Transverse colon (tissue), 4 donors: Measurements from ENCODE around the gene RTN4RL1. TPM values are rescaled to one million over a fixed set of nuclear protein-coding genes. Genes with fewer than 3 reads are reported as not detected.

Experiments used
- DNase-seq: peaks from one replicate; pipeline ENCODE4 v3.0.0-alpha.2; 2019
- H3K27ac ChIP-seq, 4 donors: fragments of 200-600 bp; sonication (generic); 2 replicates each; pipeline ENCODE4 v1.5.1; 2016 to 2018; ENCODE audit warnings: inconsistent platforms in 4 of 4
- H3K27me3 ChIP-seq: fragments of 200-600 bp; sonication (generic); 2 replicates; pipeline ENCODE4 v1.5.1; 2017; ENCODE audit warnings: inconsistent platforms
- H3K36me3 ChIP-seq, 4 donors: fragments of 200-600 bp; sonication (generic); 2 replicates each; pipeline ENCODE4 v1.5.1; 2017 to 2019; ENCODE audit warnings: inconsistent platforms in 4 of 4
- H3K4me1 ChIP-seq, 4 donors: fragments of 200-600 bp; sonication (generic); 2 replicates each; pipeline ENCODE4 v1.5.1; 2017 to 2020; ENCODE audit warnings: inconsistent platforms in 4 of 4
- H3K4me3 ChIP-seq, 4 donors: fragments of 200-600 bp; sonication (generic); 1 replicate in 1 of 4; 2 replicates in 3 of 4; pipeline versions ENCODE4 v1.5.1 to v1.6.1; 2017 to 2019; ENCODE audit warnings: inconsistent platforms in 4 of 4
- H3K9me3 ChIP-seq, 2 donors: fragments of 200-600 bp; sonication (generic); 2 replicates each; pipeline ENCODE4 v1.5.1; 2017 to 2019; ENCODE audit warnings: inconsistent platforms in 2 of 2
- CTCF ChIP-seq, 5 experiments: fragments of 200-600 bp in 3 of 5; fragments of 450-650 bp in 2 of 5; sonication (generic) in 3 of 5; IDR thresholded peaks; 1 replicate in 2 of 5; 2 replicates in 3 of 5; pipeline ENCODE4 v1.5.1; 2016 to 2017; ENCODE audit warnings: antibody characterized with exemption in 5 of 5, inconsistent platforms in 3 of 5, mild to moderate bottlenecking in 2 of 5, moderate library complexity in 1 of 5
- EP300 ChIP-seq: sonication (generic); formaldehyde crosslinking; IDR thresholded peaks from one replicate; pipeline ENCODE4 v1.6.1; 2017; ENCODE audit warnings: antibody characterized with exemption, low read depth
- POLR2A ChIP-seq: fragments of 450-650 bp; IDR thresholded peaks from one replicate; pipeline ENCODE4 v1.6.1; 2016; ENCODE audit warnings: antibody characterized with exemption, mild to moderate bottlenecking, moderate library complexity
- POLR2AphosphoS5 ChIP-seq, 3 donors: sonication (generic); formaldehyde crosslinking; IDR thresholded peaks; one replicate each; pipeline ENCODE4 v1.6.1; 2016; ENCODE audit warnings: antibody characterized with exemption in 3 of 3
- WGBS, 2 donors: methylation state at CpG; one replicate each; pipeline ENCODE4 v1.1.5; 2018; ENCODE audit warnings: low coverage in 1 of 2; 5-methylcytosine and 5-hydroxymethylcytosine counted together
- in situ Hi-C, 4 donors: fragments of 200-750 bp; cut with MboI; loops; one replicate each; pipeline versions ENCODE4 v1.15.0 to v1.15.1; 2017; ENCODE audit warnings: low sequenced_read_pairs in 3 of 4, low pct_ligation_motif_present in 1 of 4, low pct_unique_long_range_greater_than_20kb in 1 of 4
- intact Hi-C: fragments of 100-400 bp; cut with DNase I; formaldehyde crosslinking; loops from one replicate; pipeline ENCODE4 v1.15.1; 2023; ENCODE audit warnings: low total_unique reads
- total RNA-seq, 4 donors: library from RNA; depleted of rRNA; stranded (reverse); fragments of >200 nt; gene quantifications; one replicate each; pipeline ENCODE4 v1.1.0, GENCODE V29; 2016

RTN4RL1 gene
- total RNA-seq, 4 donors from 2014 or later = 0.27 to 0.60 (median 0.48) TPM; not detected in 1

- no peak overlapping the region for H3K4me3 ChIP-seq
- no peaks in the 10 kb centered on the region for H3K36me3 ChIP-seq
- in situ Hi-C loops = loop anchor here in 1 of 4 donors (25.0 kb wide), 1 partner anchor 92 kb away; no protein-coding TSS in a partner anchor
- no peak for TF ChIP-seq POLR2A
- TF ChIP-seq POLR2AphosphoS5 (IDR thresholded peaks at IDR 0.05) = no peak
- no peak for TF ChIP-seq CTCF (IDR thresholded peaks at IDR 0.05)
- TF ChIP-seq EP300 = no peak
- peaks cover 12 to 54% (median 28%) of the 10 kb centered on the region in 4 donors for H3K4me1 ChIP-seq
- no peaks in the 10 kb centered on the region for H3K27me3 ChIP-seq
- peak overlapping the region; percentile 70 to 92 (median 78) for H3K27ac ChIP-seq
- no peaks in the 10 kb centered on the region for H3K9me3 ChIP-seq
- DNase-seq = no peak
- 45 to 59% methylated on average over 4 to 12 of the region's 13 CpGs for WGBS, 2 donors
- intact Hi-C loops = no loop called here
Observed at GRCh38 chr17:2070241-2071023, 45.3 kb upstream of the RTN4RL1 start.

GRCh38 chr17:2068519-2069051 is 43.5 kb upstream of the RTN4RL1 start:
- intact Hi-C loops = no loop called here
- Histone ChIP-seq H3K27me3 (no peaks in the 10 kb centered on the region), H3K4me1 (peaks cover 23 to 69% (median 43%) of the 10 kb centered on the region in 4 donors), H3K9me3 (no peaks in the 10 kb centered on the region), H3K4me3 (no peak overlapping the region), H3K27ac (peak overlapping the region; percentile 77 to 92 (median 90)), H3K36me3 (peaks cover 0 to 10% (median 0%) of the 10 kb centered on the region in 4 donors)
- TF ChIP-seq EP300 = no peak
- 65% methylated on average over 15 of the region's 15 CpGs; no CpG with 5 or more reads in 1 of the 2 donors for WGBS, 2 donors
- in situ Hi-C loops = loop anchor here (5.0 to 25.0 kb wide), 3 partner anchors 94 to 176 kb away; no protein-coding TSS in a partner anchor
- no peak for DNase-seq

- H3K27me3 ChIP-seq = no peaks in the 10 kb centered on the region
- 68% methylated on average over 6 of the region's 6 CpGs; no CpG with 5 or more reads in 1 of the 2 donors for WGBS, 2 donors
- peaks cover 0 to 10% (median 0%) of the 10 kb centered on the region in 4 donors for H3K36me3 ChIP-seq
- intact Hi-C loops (no loop called here), in situ Hi-C loops (loop anchor here (5.0 to 25.0 kb wide), 3 partner anchors 94 to 177 kb away; no protein-coding TSS in a partner anchor)
- peak overlapping the region; percentile 77 to 92 (median 90) for H3K27ac ChIP-seq
- no peak for DNase-seq
- no peak overlapping the region for H3K4me3 ChIP-seq
- no peak for TF ChIP-seq CTCF (IDR thresholded peaks at IDR 0.05)
- no peak for TF ChIP-seq POLR2AphosphoS5 (IDR thresholded peaks at IDR 0.05)
- peaks cover 24 to 75% (median 45%) of the 10 kb centered on the region in 4 donors for H3K4me1 ChIP-seq
- no peaks in the 10 kb centered on the region for H3K9me3 ChIP-seq
Observed at GRCh38 chr17:2068031-2068518, 42.9 kb upstream of the RTN4RL1 start.

GRCh38 chr17:2067608-2068024 is 42.5 kb upstream of the RTN4RL1 start:
- no peak for DNase-seq
- Histone ChIP-seq H3K4me1 (peaks cover 24 to 79% (median 47%) of the 10 kb centered on the region in 4 donors), H3K4me3 (no peak overlapping the region), H3K27ac (peak overlapping the region; percentile 77 to 92 (median 90)), H3K9me3 (no peaks in the 10 kb centered on the region), H3K36me3 (peaks cover 0 to 10% (median 0%) of the 10 kb centered on the region in 4 donors), H3K27me3 (no peaks in the 10 kb centered on the region)
- intact Hi-C loops = no loop called here
- WGBS, 2 donors = 61% methylated on average over 5 of the region's 5 CpGs; no CpG with 5 or more reads in 1 of the 2 donors
- TF ChIP-seq EP300 (no peak), POLR2A (no peak), CTCF (IDR thresholded peaks at IDR 0.05) (no peak), POLR2AphosphoS5 (IDR thresholded peaks at IDR 0.05) (no peak)
- in situ Hi-C loops = loop anchor here (5.0 to 25.0 kb wide), 3 partner anchors 95 to 177 kb away; no protein-coding TSS in a partner anchor
